IMR-90 (cell line): ENCODE results near the gene HNRNPA1L2.

ENCODE experiments used
- CTCF ChIP-seq: conservative IDR thresholded peaks from 2 replicates; pipeline ENCODE4 v1.5.1; 2012; ENCODE audit warnings: mild to moderate bottlenecking, low read depth, low read length, improper control_type of control experiment
- RFX5 ChIP-seq: IDR thresholded peaks from 2 replicates; pipeline ENCODE4 v1.8.0; 2012; ENCODE audit warnings: low read depth, mild to moderate bottlenecking, low read length, moderate library complexity

GRCh38 chr13:52599037-52599847, 43.0 kb upstream of the HNRNPA1L2 start:
- TF ChIP-seq CTCF (no peak), RFX5 (no peak)
